GDM1 (cell line): ENCODE results near the gene OR51T1.

Experiments used
- DNase-seq: peaks from one replicate; lab custom pipeline; 2025; lab: John Stamatoyannopoulos, UW

Gene OR51T1

DNA sequence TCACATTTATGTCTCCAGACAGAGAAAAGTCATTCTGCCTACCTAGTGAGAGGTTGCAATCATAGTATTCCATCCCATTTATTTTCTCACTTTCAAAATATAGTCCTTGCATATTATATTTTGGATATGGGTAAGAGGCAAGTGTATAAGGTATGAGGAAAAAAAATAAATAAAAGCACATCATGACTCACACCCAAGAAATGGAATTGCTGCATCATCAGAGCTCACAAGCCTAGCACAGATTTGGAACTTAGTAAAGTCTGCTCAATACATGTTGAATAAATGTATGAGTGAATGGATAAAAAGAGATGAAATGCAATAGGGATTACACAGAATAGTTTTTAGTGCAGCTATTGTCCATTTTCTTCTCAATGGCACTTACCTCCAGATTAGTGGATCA, 44.9 kb downstream of the OR51T1 start:
- no peak for DNase-seq
